K562 treated with DMSO at 1 percent for 4 hours (cell line): ENCODE measurements around the gene NOX3. TPM values are rescaled to one million over a fixed set of nuclear protein-coding genes. Genes with fewer than 3 reads are reported as not detected.

Source experiments
- total RNA-seq: library from RNA; unstranded; fragments of 300-600 nt; gene quantifications from 2 replicates; pipeline ENCODE4 v1.2.3, GENCODE V29; 2022; ENCODE audit not compliant: insufficient read depth

The NOX3 gene, protein sequence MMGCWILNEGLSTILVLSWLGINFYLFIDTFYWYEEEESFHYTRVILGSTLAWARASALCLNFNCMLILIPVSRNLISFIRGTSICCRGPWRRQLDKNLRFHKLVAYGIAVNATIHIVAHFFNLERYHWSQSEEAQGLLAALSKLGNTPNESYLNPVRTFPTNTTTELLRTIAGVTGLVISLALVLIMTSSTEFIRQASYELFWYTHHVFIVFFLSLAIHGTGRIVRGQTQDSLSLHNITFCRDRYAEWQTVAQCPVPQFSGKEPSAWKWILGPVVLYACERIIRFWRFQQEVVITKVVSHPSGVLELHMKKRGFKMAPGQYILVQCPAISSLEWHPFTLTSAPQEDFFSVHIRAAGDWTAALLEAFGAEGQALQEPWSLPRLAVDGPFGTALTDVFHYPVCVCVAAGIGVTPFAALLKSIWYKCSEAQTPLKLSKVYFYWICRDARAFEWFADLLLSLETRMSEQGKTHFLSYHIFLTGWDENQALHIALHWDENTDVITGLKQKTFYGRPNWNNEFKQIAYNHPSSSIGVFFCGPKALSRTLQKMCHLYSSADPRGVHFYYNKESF
- not detected in 2 replicates for total RNA-seq

DNA sequence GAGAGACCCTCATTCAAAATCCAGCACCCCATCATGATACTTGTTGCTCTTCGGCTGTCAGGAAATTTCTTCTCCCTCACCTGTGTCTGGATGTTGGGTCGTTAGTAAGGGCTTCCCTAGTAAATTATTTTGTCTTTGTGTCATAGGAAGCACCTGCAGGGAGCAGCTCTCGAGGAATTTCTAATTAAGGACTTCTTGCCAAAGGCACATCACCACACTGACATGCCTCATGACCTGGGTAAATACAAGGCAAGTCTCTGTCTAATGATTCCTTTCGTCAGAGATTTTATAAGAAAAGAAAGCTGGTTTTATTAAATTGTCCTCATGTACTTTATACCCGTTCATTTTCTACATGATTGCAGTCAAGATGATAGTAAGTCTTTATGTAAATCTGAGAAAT lies at the start of gene NOX3:
Gene NOX3, minus strand, starts transcription at position 74 of the 400 bp plus-strand sequence. Its CDS starts 39 bp downstream, at position 35.

Other genes starting within 250 kb of the NOX3 start
- gene CLDN20, start 191.8 kb downstream of the NOX3 start, total RNA-seq, result not detected in 2 replicates
- 11.0 and 11.2 TPM in 2 replicates for gene TFB1M, start 141.4 kb downstream of the NOX3 start, total RNA-seq